GM12874 (cell line): Measurements from ENCODE around the gene CFAP47.

Experiments
- TF ChIP-seq, protein P1 (sequence below): IDR thresholded peaks from 2 replicates; pipeline ENCODE4 v1.5.1; 2011; ENCODE audit warnings: low read depth, mild to moderate bottlenecking, control low read depth, low read length, moderate library complexity; ENCODE audit not compliant: insufficient read depth

The CFAP47 gene

DNA sequence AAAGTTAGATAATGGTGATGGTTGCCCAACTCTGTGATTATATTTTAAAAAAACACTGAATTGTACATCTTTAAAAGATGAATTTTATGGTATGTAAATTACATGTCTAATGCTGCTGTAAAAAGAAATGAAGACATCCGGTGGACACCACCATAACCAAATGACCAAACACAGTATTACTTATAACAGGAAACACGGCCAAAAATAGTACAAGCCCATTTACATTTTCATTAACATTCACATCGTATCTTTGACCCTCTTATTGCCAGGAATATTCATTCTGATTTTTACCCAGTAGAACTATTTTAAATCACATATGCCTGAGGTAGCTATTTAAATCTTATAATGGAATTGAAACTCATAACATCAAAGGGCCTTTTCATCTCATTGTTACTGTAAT is 143.2 kb downstream of the CFAP47 start:
- TF ChIP-seq, protein P1, sequence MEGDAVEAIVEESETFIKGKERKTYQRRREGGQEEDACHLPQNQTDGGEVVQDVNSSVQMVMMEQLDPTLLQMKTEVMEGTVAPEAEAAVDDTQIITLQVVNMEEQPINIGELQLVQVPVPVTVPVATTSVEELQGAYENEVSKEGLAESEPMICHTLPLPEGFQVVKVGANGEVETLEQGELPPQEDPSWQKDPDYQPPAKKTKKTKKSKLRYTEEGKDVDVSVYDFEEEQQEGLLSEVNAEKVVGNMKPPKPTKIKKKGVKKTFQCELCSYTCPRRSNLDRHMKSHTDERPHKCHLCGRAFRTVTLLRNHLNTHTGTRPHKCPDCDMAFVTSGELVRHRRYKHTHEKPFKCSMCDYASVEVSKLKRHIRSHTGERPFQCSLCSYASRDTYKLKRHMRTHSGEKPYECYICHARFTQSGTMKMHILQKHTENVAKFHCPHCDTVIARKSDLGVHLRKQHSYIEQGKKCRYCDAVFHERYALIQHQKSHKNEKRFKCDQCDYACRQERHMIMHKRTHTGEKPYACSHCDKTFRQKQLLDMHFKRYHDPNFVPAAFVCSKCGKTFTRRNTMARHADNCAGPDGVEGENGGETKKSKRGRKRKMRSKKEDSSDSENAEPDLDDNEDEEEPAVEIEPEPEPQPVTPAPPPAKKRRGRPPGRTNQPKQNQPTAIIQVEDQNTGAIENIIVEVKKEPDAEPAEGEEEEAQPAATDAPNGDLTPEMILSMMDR = no peak

DNA sequence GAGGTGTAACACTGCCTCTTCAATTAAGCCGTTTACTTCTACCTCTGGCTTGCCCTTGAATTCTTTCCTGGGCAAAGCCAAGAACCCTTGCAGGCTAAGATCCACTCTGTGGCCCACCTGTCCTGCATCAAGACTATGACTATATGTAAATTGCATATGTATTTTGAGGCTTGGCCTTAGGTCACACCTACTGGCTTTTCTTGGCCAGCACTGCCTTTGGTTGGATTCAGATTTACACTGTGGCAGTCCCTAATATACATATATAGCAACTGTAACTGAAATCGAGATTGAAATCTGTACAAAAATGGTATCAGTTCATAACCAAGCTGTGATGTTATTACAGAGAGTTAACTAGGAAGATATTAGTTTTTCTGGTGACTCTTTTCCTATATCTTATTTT is 151.5 kb downstream of the CFAP47 start:
- TF ChIP-seq, protein P1 = no peak

DNA sequence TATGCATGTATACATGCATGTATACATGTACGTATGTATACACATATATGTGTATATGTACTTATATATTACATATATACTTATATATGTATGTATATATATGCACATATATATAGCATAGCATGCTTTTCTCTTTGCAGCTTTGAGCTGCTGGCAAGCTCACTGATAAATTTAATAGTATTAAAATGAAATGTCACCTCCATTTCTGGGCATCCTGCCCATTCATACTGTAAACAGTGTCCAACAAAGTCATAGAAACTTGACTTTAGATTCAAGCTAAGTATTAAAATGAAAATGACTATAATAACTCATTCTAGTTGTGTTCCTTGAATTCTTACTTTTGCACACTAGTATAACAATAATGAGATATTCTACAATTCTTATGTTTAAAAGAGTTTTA is 163.7 kb downstream of the CFAP47 start:
- TF ChIP-seq, protein P1 = no peak

DNA sequence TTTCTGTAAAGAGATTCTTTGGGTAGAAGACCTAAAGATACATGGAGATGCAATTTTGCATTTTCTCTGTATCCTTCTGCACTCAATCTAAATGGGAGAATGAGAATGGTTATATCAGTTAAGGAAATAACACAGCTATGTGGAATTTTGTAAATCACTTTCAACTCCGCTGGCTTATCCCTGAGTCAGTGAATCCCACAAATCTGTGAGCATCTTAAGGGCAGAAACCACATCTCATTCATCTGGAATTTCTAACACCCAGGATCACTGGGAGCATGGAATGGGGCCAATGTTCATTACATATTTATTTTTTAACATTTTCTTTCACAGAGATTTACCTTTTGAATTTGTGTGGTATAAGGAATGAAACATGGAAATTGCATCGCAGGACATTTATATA is 167.8 kb downstream of the CFAP47 start:
- TF ChIP-seq, protein P1 = no peak

DNA sequence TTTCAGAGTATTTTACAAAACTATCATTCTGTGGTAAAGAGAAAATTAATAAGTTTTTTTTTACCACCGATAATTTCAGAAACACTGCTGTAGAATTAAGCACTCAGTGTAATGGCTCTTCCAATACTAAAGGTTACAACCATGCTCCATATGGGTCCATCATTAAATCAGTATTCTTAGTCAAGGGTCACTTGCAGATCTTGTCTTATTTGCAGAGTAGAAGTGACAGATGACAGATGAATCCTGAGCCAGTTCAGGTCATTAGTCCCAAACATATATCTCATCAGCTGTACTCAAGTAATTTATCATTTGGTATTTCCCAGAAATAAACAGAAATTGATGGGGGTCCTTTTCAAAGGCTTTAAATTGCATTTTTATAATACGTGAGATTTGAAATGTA is 182.9 kb downstream of the CFAP47 start:
- TF ChIP-seq, protein P1 = no peak

DNA sequence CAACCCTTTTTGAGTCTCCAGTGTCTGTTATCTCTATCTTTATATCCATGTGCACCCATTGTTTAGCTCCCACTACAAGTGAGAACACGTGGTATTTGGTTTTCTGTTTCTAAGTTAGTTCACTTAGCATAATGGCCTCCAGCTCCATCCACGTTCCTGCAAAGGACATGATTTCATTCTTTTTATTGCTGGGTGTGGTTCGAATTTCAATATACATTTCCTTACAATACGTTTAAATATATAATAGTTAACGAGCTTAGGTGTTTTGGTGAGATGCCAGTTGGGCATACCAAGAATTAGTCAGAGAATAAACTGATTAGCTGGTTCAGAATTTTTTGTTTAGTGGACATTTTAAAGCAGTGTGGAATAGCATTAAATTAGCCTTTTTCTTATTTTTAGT is 196.7 kb downstream of the CFAP47 start:
- TF ChIP-seq, protein P1 = no peak

DNA sequence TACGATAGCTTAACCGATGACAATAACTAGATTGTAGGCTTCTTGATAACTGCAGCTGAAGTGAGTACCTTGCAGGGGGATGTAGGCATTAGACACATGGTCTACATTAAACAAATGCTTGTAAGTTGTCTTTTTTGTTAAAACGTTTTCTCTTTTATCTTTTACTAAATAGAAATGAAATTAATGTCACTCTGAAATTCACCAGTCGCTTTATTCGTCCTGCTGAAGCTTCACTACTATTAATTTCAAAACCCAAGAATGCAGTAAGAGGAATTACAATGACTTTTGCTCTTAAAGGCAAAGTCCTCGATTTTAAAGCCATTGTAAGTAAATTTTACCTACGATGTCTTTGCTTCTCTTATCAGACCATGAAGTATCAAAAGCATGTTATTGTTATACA is 239.7 kb downstream of the CFAP47 start:
- TF ChIP-seq, protein P1 = no peak

DNA sequence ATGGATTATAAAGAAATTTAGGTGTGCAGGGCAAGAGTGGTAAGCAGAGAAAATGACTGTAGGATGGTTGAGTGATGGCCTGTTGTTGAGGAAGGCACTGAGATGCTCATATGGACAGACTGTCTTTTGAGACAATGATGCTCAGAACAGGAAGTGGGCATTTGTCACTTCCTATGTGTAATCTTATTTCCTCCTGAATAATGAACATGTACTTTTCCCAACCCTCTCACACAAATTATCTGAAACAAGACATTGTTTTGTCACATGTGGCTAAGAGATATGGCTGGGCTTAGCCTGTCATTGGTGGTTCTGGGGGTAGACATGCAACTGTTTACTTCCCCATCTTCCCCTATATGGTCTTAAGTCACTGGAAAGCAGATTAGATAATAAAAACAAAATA is 240.5 kb downstream of the CFAP47 start:
- TF ChIP-seq, protein P1 = no peak
